AG04449 (cell line): ENCODE data around the gene GCNT1.
"Not testable (repeated sequence)": the region's sequence is repeated elsewhere in the genome, so short reads cannot be mapped to it uniquely, and the experiment has no call there.

Source experiments
- CTCF ChIA-PET: fragments of 350-600 bp; formaldehyde crosslinking; extraction: SDS; loops from one replicate; lab custom pipeline; 2021; ENCODE audit warnings: antibody characterized with exemption; lab: Yijun Ruan, JAX
- POLR2A ChIA-PET: fragments of 400-600, 350-600 bp; formaldehyde crosslinking; extraction: SDS; loops from one replicate; lab custom pipeline; 2020; ENCODE audit warnings: antibody characterized with exemption, inconsistent platforms; lab: Yijun Ruan, JAX
- DNase-seq: peaks from one replicate; pipeline ENCODE4 v3.0.0-alpha.2; 2010; ENCODE audit warnings: low read depth, low spot score
- H3K4me3 ChIP-seq: 2 replicates; pipeline ENCODE4 v1.5.1; 2011; ENCODE audit warnings: low read depth, mild to moderate bottlenecking, control low read depth, low read length
- TF ChIP-seq, protein P1 (sequence below): IDR thresholded peaks from one replicate; pipeline ENCODE4 v1.5.1; 2011; ENCODE audit warnings: mild to moderate bottlenecking, moderate library complexity, low read length, control low read depth, inconsistent platforms; ENCODE audit not compliant: insufficient read depth; ENCODE audit errors: missing control alignments

Gene GCNT1

DNA sequence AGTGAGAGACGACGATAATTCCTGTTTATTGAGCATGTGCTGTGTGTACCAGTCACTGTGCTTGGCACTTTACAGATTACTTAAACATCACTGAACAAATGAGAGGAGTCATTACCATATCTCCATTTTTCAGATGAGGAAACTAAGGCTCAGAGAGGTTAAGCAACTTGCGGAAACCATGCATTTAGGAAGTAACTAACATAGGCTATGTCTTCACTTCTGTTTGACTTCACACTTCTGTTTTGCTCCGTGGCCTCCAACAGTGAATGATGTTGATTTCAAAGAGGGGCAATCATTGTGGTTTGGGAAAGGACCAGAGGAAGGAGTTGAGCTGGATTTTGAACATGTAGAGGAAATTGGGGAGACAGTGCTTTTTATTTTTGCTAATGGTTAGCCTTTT, 16.7 kb downstream of the GCNT1 start:
- CTCF ChIA-PET, result interaction anchor here (1.3 kb wide), 1 partner anchor 10 kb away, joined by 7 read pairs; no protein-coding TSS in a partner anchor
- TF ChIP-seq, protein P1, sequence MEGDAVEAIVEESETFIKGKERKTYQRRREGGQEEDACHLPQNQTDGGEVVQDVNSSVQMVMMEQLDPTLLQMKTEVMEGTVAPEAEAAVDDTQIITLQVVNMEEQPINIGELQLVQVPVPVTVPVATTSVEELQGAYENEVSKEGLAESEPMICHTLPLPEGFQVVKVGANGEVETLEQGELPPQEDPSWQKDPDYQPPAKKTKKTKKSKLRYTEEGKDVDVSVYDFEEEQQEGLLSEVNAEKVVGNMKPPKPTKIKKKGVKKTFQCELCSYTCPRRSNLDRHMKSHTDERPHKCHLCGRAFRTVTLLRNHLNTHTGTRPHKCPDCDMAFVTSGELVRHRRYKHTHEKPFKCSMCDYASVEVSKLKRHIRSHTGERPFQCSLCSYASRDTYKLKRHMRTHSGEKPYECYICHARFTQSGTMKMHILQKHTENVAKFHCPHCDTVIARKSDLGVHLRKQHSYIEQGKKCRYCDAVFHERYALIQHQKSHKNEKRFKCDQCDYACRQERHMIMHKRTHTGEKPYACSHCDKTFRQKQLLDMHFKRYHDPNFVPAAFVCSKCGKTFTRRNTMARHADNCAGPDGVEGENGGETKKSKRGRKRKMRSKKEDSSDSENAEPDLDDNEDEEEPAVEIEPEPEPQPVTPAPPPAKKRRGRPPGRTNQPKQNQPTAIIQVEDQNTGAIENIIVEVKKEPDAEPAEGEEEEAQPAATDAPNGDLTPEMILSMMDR, result no peak
- POLR2A ChIA-PET, result no interaction called here

DNA sequence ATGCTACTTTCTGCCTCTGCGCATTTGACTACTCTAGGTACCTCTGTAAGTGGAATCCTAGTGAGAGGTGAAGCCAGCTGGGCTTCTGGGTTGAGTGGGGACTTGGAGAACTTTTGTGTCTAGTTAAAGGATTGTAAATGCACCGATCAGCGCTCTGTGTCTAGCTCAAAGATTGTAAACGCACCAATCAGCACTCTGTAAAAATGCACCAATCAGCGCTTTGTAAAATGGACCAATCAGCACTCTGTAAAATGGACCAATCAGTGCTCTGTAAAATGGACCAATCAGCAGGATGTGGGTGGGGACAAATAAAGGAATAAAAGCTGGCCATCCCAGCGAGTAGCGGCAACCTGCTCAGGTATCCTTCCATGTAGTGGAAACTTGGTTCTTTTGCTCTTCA, 18.8 kb downstream of the GCNT1 start:
- CTCF ChIA-PET, result interaction anchor here (1.2 kb wide), 1 partner anchor 181 kb away, joined by 3 read pairs; no protein-coding TSS in a partner anchor
- H3K4me3 ChIP-seq, DNase-seq, POLR2A ChIA-PET: not testable (repeated sequence)

More for the DNA sequence above, 16.7 kb downstream of the GCNT1 start:
- H3K4me3 ChIP-seq, result no peak overlapping the region
- DNase-seq, result no peak

DNA sequence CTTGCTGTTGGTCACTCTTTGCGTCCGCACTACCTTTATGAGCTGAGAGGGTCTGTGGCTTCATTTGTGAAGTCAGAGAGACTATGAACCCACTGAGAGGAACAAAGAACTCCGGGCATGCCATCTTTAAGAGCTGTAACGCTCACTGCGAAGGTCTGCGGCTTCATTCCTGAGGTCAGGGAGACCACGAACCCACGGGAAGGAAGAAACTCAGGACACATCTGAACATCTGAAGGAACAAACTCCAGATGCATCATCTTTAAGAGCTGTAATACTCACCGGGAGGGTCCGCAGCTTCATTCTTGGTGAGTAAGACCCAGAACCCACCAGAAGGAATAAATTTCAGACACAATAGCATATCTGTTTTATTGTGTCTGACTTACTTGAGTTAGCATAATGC, 19.2 kb downstream of the GCNT1 start:
- CTCF ChIA-PET, result interaction anchor here (1.2 kb wide), 1 partner anchor 180 kb away, joined by 3 read pairs; no protein-coding TSS in a partner anchor
- DNase-seq, result no peak
- POLR2A ChIA-PET, result no interaction called here
- no peak overlapping the region for H3K4me3 ChIP-seq
- TF ChIP-seq, protein P1, result no peak

DNA sequence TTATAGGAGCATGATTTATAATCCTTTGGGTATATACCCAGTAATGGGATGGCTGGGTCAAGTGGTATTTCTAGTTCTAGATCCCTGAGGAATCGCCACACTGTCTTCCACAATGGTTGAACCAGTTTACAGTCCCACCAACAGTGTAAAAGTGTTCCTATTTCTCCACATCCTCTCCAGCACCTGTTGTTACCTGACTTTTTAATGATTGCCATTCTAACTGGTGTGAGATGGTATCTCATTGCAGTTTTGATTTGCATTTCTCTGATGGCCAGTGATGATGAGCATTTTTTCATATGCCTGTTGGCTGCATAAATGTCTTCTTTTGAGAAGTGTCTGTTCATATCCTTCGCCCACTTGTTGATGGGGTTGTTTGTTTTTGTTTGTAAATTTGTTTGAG, 20.4 kb downstream of the GCNT1 start:
- CTCF ChIA-PET, DNase-seq, POLR2A ChIA-PET, H3K4me3 ChIP-seq: not testable (repeated sequence)

DNA sequence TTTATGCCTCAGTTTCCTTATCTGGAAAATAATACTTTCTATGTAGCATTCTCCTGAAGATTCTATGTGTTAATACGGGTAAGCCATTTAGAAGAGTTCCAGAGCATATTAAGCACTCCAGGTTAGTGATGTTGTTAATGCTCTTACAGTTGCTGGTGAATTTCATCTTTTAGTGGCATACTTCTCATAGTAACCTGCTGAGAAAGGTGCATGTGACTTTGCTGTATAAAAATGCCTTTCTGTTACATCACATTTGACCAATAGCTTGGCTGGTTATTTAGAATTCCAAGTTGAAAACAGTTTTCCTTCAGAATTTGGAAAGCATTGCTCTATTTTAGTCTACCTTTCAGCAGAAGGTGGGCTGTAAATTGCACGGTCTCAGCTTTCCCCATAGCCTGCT, 27.2 kb downstream of the GCNT1 start:
- TF ChIP-seq, protein P1, result no peak
- ChIA-PET CTCF (interaction anchor here (1.8 kb wide), 1 partner anchor 11 kb away, joined by 7 read pairs; no protein-coding TSS in a partner anchor), POLR2A (no interaction called here)
- DNase-seq, result no peak
- no peak overlapping the region for H3K4me3 ChIP-seq

DNA sequence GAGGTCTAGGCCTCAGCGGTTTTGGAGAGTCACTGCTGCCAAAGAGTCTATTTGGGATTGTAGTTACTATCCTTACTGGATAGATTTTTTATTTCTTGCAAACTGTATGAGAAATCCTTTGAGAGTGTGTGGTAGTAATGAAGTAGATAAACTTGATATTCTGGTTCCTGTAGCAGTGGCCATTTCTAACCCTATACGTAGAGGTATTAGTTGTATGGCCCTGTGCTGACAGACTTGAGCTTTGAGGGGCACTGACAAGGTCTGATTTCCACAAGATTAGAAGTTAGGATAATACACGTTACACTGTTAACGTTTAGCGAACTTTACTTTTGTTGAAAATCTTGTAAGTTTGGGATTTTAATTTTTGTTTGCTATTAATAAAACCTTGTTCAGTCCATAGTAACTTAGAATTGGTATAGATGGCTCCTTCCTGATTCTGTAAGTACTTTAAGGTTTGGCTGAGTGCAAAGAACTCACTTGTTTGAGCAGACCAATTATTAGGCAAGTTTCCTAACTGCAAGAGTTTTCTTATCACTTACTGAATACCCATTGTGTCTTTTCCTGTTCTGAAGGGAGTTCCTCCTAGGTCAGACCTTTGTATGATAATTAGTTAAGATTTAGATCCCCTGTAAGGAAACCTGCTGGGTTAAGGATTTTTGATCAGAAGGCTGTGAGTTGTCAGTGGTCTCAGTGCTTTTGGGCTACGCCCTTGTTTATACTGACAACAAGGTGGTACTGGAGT, 31.4 kb downstream of the GCNT1 start:
- H3K4me3 ChIP-seq, result no peak overlapping the region
- TF ChIP-seq, protein P1, result no peak
- no peak for DNase-seq
- CTCF ChIA-PET, result no interaction called here
- POLR2A ChIA-PET, result no interaction called here

DNA sequence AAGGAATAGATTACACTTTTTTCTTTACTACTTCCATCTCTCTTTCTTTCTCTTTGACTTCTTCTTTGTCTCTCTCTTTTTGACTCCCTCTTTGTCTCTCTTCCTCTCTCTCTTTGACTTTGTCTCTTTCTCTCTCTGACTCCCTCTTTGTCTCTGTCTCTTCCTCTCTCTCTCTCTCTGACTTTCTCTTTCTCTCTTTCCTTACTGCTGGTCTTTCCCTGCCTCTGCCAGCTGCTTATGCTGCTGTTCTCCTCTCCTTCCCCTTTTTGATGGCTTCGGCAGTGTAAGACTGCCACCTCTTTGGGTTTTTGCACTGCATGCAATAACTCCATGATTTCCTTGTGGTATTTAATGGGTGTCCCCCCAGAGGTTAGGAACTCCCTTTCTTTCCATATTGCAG, 32.1 kb downstream of the GCNT1 start:
- H3K4me3 ChIP-seq, POLR2A ChIA-PET, CTCF ChIA-PET, DNase-seq: not testable (repeated sequence)

DNA sequence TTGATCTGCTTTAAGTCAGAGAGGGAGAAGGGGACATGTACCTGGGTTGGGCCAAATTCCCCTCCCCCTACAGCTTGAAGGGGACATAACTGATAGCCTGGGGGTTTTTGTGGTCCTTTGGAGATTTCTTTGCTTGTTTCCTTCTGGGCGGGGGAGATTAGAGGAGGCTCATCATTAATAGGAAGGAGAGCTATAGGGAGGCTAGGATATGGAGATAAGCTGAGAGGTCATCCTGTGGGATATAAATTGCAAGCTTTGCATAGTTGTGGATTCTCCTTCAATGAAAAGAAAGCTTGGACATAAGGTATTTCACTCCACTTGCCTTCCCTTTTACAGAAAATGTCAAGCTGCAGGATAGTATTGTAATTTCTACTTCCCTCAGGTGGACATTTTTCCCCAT, 34.5 kb downstream of the GCNT1 start:
- H3K4me3 ChIP-seq, DNase-seq, CTCF ChIA-PET, POLR2A ChIA-PET: not testable (repeated sequence)
